Measurements from ENCODE around the gene LCE1E.

DNA sequence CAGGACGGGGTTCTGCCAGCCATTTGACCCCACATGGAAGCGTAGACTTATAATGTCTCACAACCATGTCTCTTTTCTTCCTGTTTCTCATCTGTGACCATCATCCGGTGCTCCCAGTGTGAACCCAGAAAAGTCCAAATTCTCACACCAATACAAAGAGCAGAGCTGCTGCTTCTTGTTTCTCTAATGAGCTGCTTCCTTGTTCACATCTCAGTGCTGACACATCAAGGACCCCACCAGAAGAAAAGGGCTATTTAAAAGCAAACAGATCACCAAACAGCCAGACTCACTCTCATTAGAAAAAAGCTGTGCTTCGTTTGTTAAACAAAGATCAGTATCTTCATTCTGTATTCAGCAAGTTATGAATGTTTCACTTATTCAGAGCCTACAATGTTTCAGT, 9.6 kb downstream of the LCE1E start:
- TF ChIP-seq, protein P1, sequence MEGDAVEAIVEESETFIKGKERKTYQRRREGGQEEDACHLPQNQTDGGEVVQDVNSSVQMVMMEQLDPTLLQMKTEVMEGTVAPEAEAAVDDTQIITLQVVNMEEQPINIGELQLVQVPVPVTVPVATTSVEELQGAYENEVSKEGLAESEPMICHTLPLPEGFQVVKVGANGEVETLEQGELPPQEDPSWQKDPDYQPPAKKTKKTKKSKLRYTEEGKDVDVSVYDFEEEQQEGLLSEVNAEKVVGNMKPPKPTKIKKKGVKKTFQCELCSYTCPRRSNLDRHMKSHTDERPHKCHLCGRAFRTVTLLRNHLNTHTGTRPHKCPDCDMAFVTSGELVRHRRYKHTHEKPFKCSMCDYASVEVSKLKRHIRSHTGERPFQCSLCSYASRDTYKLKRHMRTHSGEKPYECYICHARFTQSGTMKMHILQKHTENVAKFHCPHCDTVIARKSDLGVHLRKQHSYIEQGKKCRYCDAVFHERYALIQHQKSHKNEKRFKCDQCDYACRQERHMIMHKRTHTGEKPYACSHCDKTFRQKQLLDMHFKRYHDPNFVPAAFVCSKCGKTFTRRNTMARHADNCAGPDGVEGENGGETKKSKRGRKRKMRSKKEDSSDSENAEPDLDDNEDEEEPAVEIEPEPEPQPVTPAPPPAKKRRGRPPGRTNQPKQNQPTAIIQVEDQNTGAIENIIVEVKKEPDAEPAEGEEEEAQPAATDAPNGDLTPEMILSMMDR (IDR thresholded peaks at IDR 0.05) = no peak
- no peak for TF ChIP-seq POLR2A (IDR thresholded peaks at IDR 0.05)
